ENCODE measurements around the gene PCSK5. TPM values are rescaled to one million over a fixed set of nuclear protein-coding genes. Genes with fewer than 3 reads are reported as not detected.

Gene PCSK5
- total and polyA plus RNA-seq, 2 of the 8 experiments (the other 6 are each of a cell fraction or from before 2014, with no cell fraction given) = 5.5 to 10.7 TPM

DNA sequence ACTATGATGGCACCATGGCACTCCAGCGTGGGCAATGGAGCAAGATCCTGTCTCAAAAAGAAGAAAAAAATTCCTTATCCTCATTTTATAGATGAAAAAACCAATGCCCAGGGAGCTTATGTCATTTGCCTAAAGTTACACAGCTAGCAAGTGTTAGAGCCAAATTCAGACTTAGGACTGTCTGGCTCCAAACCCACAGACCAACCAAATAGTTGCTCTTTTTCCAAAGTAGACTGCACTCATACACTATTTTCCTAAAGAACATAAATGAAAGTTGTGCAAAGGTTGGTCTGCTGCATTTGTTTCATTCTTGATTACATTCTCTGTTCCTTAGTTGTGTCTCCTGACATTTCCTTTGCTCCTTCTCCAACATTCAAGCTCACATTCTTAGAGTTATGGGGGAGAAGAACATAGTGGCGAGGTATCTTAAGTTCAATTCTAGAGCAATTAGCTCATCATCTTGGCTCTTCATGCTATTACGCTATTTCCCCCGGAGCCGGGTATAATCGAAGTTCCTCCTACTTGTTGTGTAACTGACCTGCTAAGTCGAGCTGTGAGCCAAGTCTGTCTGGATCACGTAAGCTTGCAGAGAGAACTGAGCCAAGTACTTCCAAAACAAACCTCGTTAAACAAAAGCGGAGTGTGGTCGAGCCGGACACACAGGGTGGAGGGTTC is 365.4 kb downstream of the PCSK5 start:
- no peaks in the 10 kb centered on the region; the same call in 1 of the 2 replicates for H3K23me2 ChIP-seq (ENCODE audit: low read depth, low read length)
- no peak for FAIRE-seq
- TF ChIP-seq SIRT6 (IDR thresholded peaks at IDR 0.05; ENCODE audit: low read length) = no peak
- no peak for TF ChIP-seq CBX8 (IDR thresholded peaks at IDR 0.05; ENCODE audit: borderline replicate concordance, low read depth, low read length)
- no peak for TF ChIP-seq PHF8 (conservative IDR thresholded peaks at IDR 0.05; ENCODE audit: low read depth, low read length)
- TF ChIP-seq RAD21 (IDR thresholded peaks at IDR 0.05 in 1 of 2, conservative IDR thresholded peaks at IDR 0.05 in 1 of 2; ENCODE audit: low read depth in 2 of 2, low read length in 2 of 2) = no peak
- TF ChIP-seq KDM5A (IDR thresholded peaks at IDR 0.05; ENCODE audit: low read length) = no peak
- TF ChIP-seq FOSL1 (IDR thresholded peaks at IDR 0.05; ENCODE audit: insufficient read depth, low read depth, low read length) = no peak
- TF ChIP-seq RNF2 (IDR thresholded peaks at IDR 0.05; ENCODE audit: borderline replicate concordance, low read depth, low read length, missing control alignments, poor library complexity, severe bottlenecking) = no peak
- TF ChIP-seq CEBPB (IDR thresholded peaks at IDR 0.05; ENCODE audit: low read depth, low read length) = no peak
- no peak for TF ChIP-seq TBP (IDR thresholded peaks at IDR 0.05; ENCODE audit: low read depth, low read length)
- TF ChIP-seq SRF (IDR thresholded peaks at IDR 0.05; ENCODE audit: low read depth, low read length) = no peak
- TF ChIP-seq, protein P1, sequence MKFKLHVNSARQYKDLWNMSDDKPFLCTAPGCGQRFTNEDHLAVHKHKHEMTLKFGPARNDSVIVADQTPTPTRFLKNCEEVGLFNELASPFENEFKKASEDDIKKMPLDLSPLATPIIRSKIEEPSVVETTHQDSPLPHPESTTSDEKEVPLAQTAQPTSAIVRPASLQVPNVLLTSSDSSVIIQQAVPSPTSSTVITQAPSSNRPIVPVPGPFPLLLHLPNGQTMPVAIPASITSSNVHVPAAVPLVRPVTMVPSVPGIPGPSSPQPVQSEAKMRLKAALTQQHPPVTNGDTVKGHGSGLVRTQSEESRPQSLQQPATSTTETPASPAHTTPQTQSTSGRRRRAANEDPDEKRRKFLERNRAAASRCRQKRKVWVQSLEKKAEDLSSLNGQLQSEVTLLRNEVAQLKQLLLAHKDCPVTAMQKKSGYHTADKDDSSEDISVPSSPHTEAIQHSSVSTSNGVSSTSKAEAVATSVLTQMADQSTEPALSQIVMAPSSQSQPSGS (IDR thresholded peaks at IDR 0.05; ENCODE audit: low read length) = no peak

More for the DNA sequence above, 365.4 kb downstream of the PCSK5 start:
- H3K9ac ChIP-seq (replicated peaks in 1 of 4; ENCODE audit: extremely low read depth in 1 of 4, low read depth in 3 of 4, low read length in 3 of 4) = no peak overlapping the region
- no peak overlapping the region for H4K8ac ChIP-seq (ENCODE audit: extremely low read depth, insufficient read depth, low read length)
- H4K91ac ChIP-seq (replicated peaks; ENCODE audit: insufficient read length, low read length) = no peak overlapping the region
- no peak overlapping the region for H3K4me3 ChIP-seq (ENCODE audit: extremely low read depth in 1 of 4, insufficient read depth in 2 of 4, low read depth in 3 of 4, low read length in 4 of 4)
- no peak overlapping the region for H2BK5ac ChIP-seq (ENCODE audit: low read depth, low read length)
- H2BK15ac ChIP-seq (ENCODE audit: low read length) = no peak overlapping the region
- H4K20me1 ChIP-seq (replicated peaks in 1 of 2; ENCODE audit: control insufficient read depth in 1 of 2, insufficient read depth in 2 of 2, low read length in 2 of 2) = no peaks in the 10 kb centered on the region
- no peak overlapping the region for H2BK120ac ChIP-seq (replicated peaks; ENCODE audit: low read depth, low read length)
- no peak overlapping the region for H3K18ac ChIP-seq (ENCODE audit: extremely low read depth, low read length)
- no peak overlapping the region for H3K4ac ChIP-seq (replicated peaks; ENCODE audit: insufficient read length, low read depth, low read length)
- no peak overlapping the region for H4K5ac ChIP-seq (ENCODE audit: insufficient read length, low read depth, low read length)
- H2BK20ac ChIP-seq (ENCODE audit: low read length) = no peak overlapping the region
- H3K79me1 ChIP-seq (ENCODE audit: low read depth, low read length) = no peaks in the 10 kb centered on the region
- DNase-seq (ENCODE audit: low read depth in 1 of 2, low spot score in 2 of 2) = no peak
- no peak overlapping the region for H3K27ac ChIP-seq (ENCODE audit: low read depth, low read length)
- ChIA-PET POLR2A (ENCODE audit: partially characterized antibody) (no interaction called here), CTCF (ENCODE audit: partially characterized antibody) (interaction anchor here (0.6 to 1.1 kb wide), 2 partner anchors 10 to 30 kb away, joined by 3 read pairs; no protein-coding TSS in a partner anchor)
- no peaks in the 10 kb centered on the region for H3K4me1 ChIP-seq (replicated peaks in 1 of 4; ENCODE audit: control insufficient read depth in 3 of 4, insufficient read depth in 4 of 4, low read length in 3 of 4)
- H2AFZ ChIP-seq (ENCODE audit: low read length) = no peak overlapping the region
- no peaks in the 10 kb centered on the region for H3K79me2 ChIP-seq (ENCODE audit: control insufficient read depth in 1 of 2, insufficient read depth in 2 of 2, low read length in 2 of 2)
- H3K36me3 ChIP-seq (ENCODE audit: control insufficient read depth in 2 of 4, insufficient read depth in 4 of 4, low read length in 3 of 4) = no peaks in the 10 kb centered on the region
- no peaks in the 10 kb centered on the region for H3K27me3 ChIP-seq (replicated peaks in 1 of 4; ENCODE audit: control insufficient read depth in 3 of 4, extremely low read depth in 1 of 4, insufficient read depth in 3 of 4, low read length in 3 of 4)
- 90% methylated on average over 12 of the region's 12 CpGs; no CpG with 5 or more reads in 1 of the 2 experiments for WGBS, 2 experiments (ENCODE audit: extremely low coverage in 1 of 2, insufficient coverage in 1 of 2, insufficient read length in 1 of 2, insufficient replicate concordance in 2 of 2, low coverage in 1 of 2, low lambda C conversion rate in 2 of 2, missing lambda C conversion rate in 1 of 2)
- no peak overlapping the region for H2BK12ac ChIP-seq (ENCODE audit: low read depth, low read length)
- H3K14ac ChIP-seq (ENCODE audit: insufficient read length) = no peak overlapping the region
- H3K23ac ChIP-seq (ENCODE audit: insufficient read length) = no peak overlapping the region
- no peak overlapping the region for H3K56ac ChIP-seq (replicated peaks; ENCODE audit: insufficient read length, low read depth, low read length)
- no peak overlapping the region for H3K4me2 ChIP-seq (ENCODE audit: insufficient read depth in 1 of 2, low read depth in 2 of 2, low read length in 2 of 2)
- H3K9me3 ChIP-seq (ENCODE audit: insufficient read depth in 2 of 2, low read depth in 1 of 2, low read length in 1 of 2) = no peaks in the 10 kb centered on the region
- H2AK5ac ChIP-seq (ENCODE audit: low read depth, low read length) = no peak overlapping the region
